Fibroblast of skin of scalp (primary cell): Measurements from ENCODE around the gene ZNF765.
"Not testable (repeated sequence)": the region's sequence is repeated elsewhere in the genome, so short reads cannot be mapped to it uniquely, and the experiment has no call there.

Source experiments
- DNase-seq: peaks from one replicate; pipeline ENCODE4 v3.0.0-alpha.2; 2013

Gene ZNF765

DNA sequence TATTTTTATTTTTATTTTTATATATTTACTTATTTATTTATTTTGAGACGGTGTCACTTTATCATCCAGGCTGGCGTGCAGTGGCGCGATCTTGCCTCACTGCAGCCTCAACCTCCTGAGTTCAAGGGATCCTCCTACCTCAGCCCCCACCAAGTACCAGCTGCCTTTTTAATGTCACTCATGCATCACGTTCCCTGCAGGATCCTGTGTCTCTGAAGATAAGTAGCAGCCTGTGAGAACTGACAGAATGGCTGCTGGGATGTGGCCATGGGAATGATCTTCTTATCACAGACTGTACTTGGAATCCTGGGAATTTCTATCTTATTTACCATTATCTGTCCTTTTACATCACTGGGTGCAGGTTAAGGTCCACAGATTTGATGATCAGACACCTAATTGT, 27.6 kb downstream of the ZNF765 start:
- DNase-seq, result no peak

- not testable (repeated sequence) for DNase-seq
Observed at GRCh38 chr19:53423074-53423473, 28.1 kb downstream of the ZNF765 start.

GRCh38 chr19:53423680-53424079, 28.7 kb downstream of the ZNF765 start:
- DNase-seq, result peak; percentile 3

DNA sequence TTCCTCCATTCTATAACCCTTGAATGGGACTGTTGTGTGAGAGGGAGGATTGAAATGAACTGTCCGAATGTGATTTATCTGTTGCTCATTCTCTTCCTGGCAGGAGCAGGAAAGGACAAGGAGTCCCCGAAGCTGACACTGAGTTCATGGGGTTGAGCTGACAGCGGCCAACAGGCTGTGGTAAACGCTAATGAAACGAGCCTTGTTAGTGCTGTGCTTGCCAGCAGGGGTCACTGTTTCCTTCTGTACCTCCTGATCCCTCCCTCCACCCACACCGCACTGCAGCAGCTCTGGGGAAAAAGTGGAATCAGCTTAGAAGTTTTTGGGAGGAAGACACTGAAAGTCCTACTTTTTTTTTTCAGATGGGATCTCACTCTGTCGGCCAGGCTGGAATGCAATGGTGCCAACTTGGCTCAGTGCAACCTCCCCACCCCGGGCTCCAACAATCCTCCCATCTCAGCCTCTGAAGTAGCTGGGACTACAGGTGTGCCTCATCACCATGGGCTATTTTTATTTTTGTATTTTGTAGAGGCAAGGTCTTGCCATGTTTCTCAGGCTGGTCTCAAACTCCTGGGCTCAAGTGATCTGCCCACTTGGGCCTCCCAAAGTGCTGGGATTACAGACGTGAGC, 30.1 kb downstream of the ZNF765 start:
- DNase-seq, result peak; percentile 37

GRCh38 chr19:53431399-53432087, 36.6 kb downstream of the ZNF765 start, which contains the start of gene ZNF761:
TSS of gene ZNF761 (plus strand) at chr19:53431984. CDS start at chr19:53447269, 15,285 bp downstream.
- peak; percentile 88 for DNase-seq

DNA sequence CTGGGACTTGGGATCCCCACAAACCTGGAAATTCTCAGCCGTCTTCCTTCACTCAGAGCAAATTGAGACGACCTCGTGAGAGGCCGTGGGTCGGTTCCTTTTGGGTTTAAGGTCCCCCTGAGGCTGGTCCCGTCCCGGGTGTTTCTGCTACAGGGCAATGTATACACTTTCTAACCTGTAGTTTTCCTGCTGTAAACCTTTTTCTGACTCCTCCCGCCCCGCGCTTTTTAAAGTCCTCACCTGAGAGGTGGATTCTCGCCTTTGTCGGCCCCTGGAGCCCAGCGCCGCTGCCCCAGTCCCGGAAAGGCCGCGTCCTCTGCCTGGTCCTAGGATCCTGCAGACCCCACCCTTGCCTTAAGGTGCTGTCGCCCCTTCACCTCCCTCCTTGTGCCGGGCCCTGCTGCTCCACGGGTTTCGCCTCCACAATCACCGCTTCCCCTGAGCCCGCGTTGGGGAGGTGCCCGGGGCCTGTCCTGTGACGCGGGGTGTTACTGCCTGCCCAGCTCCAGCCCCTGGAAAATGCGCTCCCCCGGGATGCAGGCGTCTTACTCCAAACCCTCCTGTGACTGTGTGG, 37.2 kb downstream of the ZNF765 start:
- peak; percentile 6 for DNase-seq

DNA sequence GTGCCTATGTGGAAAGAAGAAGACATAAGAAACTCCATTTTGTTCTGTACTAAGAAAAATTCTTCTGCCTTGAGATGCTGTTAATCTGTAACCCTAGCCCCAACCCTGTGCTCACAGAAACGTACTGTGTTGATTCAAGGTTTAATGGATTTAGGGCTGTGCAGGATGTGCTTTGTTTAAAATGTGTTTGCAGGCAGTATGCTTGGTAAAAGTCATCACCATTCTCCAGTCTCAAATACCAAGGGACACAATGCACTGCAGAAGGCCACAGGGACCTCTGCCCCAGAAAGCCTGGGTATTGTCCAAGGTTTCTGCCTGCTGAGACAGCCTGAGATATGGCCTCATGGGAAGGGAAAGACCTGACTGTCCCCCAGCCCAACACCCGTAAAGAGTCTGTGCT, 48.9 kb downstream of the ZNF765 start:
- DNase-seq, result not testable (repeated sequence)

- DNase-seq, result not testable (repeated sequence)
Observed at GRCh38 chr19:53447196-53447595, 52.2 kb downstream of the ZNF765 start.

- DNase-seq, result no peak
Observed at GRCh38 chr19:53455828-53456227, 60.9 kb downstream of the ZNF765 start.

- DNase-seq, result not testable (repeated sequence)
Observed at GRCh38 chr19:53460131-53460721, 65.3 kb downstream of the ZNF765 start.

DNA sequence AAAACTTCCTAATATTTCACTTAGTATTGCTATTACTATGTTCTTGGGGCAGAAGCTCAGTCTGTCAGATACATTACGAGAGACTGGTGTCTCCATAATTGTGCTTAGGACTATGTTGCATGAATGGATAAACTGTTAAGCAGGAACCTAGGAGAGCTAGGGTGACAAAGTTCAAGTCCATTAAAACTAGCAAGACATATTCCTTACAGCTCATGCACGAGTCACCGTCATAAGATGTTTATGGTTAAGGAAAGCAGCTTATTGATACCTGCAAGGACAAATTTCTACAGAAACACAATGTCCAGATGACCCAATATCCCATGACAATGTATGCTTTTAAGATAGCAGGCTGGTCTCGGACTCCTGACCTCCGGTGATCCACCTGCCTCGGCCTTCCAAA, 66.9 kb downstream of the ZNF765 start:
- no peak for DNase-seq

GRCh38 chr19:53462861-53463260, 67.9 kb downstream of the ZNF765 start:
- no peak for DNase-seq

GRCh38 chr19:53463263-53463662, 68.3 kb downstream of the ZNF765 start:
- peak; percentile 2 for DNase-seq

- DNase-seq, result no peak
Observed at GRCh38 chr19:53466726-53467484, 72.0 kb downstream of the ZNF765 start.

DNA sequence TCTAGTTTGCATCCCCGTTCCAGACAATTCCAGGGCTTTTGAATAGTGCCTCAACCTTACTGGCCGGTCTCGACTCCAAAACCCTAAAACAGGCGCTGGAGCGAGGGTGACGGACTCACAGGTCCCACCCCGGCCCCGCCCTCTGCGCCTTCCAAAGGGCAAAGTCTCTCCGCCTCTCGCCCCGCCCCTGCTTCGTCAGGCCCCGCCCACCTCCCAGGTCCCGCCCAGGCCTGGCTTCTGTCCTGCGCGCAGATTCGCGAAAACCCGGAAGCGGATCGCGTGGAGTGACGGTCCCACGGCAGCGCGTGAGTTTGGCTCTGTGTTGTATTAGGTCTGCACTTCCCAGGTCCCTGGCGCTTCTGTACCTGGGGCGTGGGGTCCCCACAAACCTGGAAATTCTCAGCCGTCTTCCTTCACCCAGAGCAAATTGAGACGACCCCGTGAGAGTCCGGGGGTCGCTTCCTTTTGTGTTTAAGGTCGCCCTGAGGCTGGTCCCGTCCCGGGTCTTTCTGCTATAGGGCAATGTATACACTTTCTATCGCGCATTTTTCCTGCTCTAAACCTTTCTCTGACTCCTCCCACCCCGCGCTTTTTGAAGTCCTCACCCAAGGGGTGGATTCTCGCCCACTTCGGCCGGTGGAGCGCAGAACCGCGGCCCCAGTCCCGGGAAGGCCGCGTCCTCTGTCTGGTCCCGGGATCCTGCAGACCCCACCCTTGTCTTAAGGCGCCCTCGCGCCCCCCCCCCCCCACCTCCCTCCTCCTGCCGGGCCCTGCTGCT, 72.7 kb downstream of the ZNF765 start, which contains the start of gene ZNF813:
Gene ZNF813, plus strand, starts transcription at position 249 of the 778 bp plus-strand sequence. CDS start 16,090 bp downstream, outside the sequence.
- peak; percentile 86 for DNase-seq

- DNase-seq, result not testable (repeated sequence)
Observed at GRCh38 chr19:53468628-53469027, 73.7 kb downstream of the ZNF765 start.

DNA sequence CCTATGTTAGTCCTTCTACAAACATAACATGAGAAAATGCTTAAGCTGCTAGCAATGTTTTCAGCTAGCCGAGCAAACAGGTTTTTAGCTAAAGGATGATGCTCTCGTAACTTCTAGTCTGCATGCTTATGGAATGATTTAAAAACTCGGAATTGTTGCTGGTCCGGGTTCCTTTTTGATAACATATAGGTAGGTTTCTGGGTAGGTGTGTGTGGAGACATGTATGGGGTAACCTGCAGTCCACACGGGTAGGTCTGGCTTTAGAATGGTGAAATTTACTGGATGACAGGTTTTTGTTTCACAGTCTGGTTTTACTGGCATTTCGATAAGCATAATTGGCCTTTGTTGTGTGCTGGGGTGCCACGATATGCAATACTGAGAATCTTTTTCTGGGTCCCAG, 77.0 kb downstream of the ZNF765 start:
- no peak for DNase-seq

DNA sequence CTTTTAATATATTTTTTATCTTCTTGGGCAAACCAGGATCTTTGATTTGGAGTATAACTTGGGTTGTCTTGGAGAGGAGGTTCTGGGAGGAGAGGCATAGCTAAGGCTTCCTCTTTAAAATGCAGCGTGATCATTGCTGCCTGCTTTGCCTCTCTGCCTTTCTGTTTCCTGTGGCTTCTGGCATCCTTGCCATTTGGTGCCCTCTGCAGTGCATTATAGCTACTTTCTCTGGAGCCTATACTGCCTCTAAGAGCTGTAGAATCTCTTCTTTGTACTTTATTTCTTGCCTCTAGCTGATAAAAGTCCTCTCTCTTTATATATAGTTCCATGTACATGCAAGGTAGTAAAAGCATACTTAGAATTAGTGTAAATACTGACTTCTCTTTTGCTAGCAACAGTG, 79.9 kb downstream of the ZNF765 start:
- DNase-seq, result not testable (repeated sequence)

DNA sequence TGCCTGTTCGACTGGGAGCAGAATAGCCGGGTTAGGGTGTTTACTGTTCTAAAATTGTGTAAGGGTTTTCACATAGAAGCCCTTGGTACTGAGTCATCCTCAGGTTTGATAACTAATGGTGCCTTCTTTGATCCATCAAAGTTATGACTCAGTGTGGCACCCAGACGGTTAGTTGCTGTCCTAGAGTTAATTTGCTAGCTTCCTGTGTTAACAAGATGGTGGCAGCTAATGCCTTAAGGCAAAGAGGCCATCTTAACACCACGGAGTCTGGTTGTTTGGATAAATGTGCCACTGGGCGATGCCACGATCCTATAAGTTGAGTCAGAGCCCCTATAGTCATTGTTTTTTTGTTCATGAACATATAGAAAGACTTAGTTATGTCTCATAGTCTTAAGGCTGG, 80.5 kb downstream of the ZNF765 start:
- DNase-seq, result not testable (repeated sequence)
